ENCODE measurements around the gene DIP2C.

DNA sequence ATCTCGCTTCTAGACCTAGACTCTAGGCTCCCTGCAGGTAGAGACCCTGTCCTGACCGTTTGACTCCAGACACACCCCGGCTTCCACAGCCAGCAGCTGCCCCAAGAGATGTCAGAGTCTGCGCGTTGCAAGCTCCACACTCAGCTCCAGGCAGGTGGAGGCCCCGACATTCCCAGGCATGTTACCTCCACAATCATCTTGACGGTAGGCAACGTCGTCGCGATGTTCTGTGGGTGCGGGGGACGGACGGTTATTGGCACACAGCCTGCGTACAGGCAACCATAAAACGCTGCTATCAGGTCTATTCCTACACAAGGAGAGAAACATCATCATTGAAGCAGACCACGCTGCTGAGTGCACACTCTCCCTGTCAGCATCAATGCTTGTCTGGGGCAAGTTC, 341.0 kb downstream of the DIP2C start:
- TF ChIP-seq, protein P1, sequence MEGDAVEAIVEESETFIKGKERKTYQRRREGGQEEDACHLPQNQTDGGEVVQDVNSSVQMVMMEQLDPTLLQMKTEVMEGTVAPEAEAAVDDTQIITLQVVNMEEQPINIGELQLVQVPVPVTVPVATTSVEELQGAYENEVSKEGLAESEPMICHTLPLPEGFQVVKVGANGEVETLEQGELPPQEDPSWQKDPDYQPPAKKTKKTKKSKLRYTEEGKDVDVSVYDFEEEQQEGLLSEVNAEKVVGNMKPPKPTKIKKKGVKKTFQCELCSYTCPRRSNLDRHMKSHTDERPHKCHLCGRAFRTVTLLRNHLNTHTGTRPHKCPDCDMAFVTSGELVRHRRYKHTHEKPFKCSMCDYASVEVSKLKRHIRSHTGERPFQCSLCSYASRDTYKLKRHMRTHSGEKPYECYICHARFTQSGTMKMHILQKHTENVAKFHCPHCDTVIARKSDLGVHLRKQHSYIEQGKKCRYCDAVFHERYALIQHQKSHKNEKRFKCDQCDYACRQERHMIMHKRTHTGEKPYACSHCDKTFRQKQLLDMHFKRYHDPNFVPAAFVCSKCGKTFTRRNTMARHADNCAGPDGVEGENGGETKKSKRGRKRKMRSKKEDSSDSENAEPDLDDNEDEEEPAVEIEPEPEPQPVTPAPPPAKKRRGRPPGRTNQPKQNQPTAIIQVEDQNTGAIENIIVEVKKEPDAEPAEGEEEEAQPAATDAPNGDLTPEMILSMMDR (IDR thresholded peaks at IDR 0.05): no peak
- TF ChIP-seq POLR2A (IDR thresholded peaks at IDR 0.05): no peak
